ENCODE measurements around the gene NCAPD3.
A peak's percentile ranks its signal among the peaks of the same experiment; 100 is the strongest.
"Not testable (repeated sequence)": the region's sequence is repeated elsewhere in the genome, so short reads cannot be mapped to it uniquely, and the experiment has no call there.

NCAPD3 gene

GRCh38 chr11:134264966-134265764 lies 41.4 kb upstream of the NCAPD3 start:
- H3K4me1 ChIP-seq (ENCODE audit: control insufficient read depth, insufficient read depth, low read length), result no peaks in the 10 kb centered on the region
- H3K9me3 ChIP-seq (ENCODE audit: control insufficient read depth in 2 of 2, low read length in 2 of 2), result no peaks in the 10 kb centered on the region
- no peak overlapping the region for H3K27ac ChIP-seq (ENCODE audit: low read length)
- H3K27me3 ChIP-seq (ENCODE audit: control insufficient read depth in 1 of 2, insufficient read depth in 2 of 2, low read length in 2 of 2), result peaks cover 2 to 3% of the 10 kb centered on the region in 2 donors
- H3K4me3 ChIP-seq (ENCODE audit: low read length in 2 of 2), result no peak overlapping the region
- peaks cover 30% of the 10 kb centered on the region in 2 donors for H3K36me3 ChIP-seq (ENCODE audit: control insufficient read depth in 2 of 2, insufficient read depth in 2 of 2, low read length in 2 of 2)
- no peak overlapping the region for H3K9ac ChIP-seq (ENCODE audit: low read length in 2 of 2)

DNA sequence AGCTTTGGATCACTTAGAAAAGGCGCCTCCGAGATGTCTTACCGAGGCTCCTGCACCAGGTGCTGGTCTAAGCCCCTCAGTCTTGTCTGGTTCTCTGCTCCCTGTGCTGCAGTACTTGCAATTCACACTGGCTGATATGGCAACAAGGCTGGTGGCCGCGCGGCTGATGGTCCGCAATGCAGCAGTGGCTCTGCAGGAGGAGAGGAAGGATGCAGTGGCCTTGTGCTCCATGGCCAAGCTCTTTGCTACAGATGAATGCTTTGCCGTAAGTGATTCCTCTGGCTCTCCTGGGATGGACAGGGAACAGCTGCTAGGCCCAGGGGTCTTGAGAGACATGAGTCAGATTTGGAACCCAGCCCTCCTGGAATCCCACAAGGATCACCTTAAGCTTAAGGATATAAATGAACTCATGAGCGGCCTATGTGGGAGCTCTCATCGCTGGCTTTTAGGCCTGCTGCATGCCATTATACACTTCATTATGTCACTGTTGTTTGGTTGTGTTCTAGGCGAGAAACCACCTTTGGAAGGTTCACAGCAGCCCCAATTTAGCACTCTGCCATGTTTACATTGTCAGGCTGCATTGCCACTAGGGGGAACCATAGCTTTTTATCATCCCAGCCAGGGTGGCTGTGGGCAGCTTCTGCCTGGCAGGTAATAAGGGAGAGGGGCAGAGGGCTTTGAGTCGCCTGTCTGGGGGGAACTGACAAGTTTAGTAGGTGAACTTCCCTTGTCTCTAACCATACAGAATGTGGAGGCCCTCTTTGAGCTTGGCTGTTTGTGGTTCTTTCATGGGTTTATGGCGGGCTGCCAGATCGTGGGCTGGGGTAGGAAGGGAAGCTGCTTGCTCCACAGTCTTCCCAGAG lies 38.1 kb upstream of the NCAPD3 start:
- Histone ChIP-seq H3K27me3 (ENCODE audit: control insufficient read depth in 1 of 2, insufficient read depth in 2 of 2, low read length in 2 of 2) (no peaks in the 10 kb centered on the region), H3K4me1 (ENCODE audit: control insufficient read depth, insufficient read depth, low read length) (no peaks in the 10 kb centered on the region), H3K9ac (ENCODE audit: low read length in 2 of 2) (no peak overlapping the region), H3K9me3 (ENCODE audit: control insufficient read depth in 2 of 2, low read length in 2 of 2) (no peaks in the 10 kb centered on the region), H3K27ac (ENCODE audit: low read length) (no peak overlapping the region), H3K4me3 (ENCODE audit: low read length in 2 of 2) (no peak overlapping the region), H3K36me3 (ENCODE audit: control insufficient read depth in 2 of 2, insufficient read depth in 2 of 2, low read length in 2 of 2) (peaks cover 50 to 51% of the 10 kb centered on the region in 2 donors)

DNA sequence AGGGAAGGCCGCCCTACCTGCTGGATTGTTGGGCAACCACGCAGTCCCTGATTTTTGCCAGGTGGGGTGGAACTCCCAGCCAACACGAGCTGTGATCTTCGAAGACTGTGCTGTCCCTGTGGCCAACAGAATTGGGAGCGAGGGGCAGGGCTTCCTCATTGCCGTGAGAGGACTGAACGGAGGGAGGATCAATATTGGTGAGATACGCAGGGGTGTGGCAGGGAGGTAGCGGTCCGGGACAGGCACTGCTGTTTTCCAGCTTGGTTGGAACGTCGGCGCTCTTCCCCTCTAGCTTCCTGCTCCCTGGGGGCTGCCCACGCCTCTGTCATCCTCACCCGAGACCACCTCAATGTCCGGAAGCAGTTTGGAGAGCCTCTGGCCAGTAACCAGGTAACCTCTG lies 37.2 kb upstream of the NCAPD3 start:
- peaks cover 51% of the 10 kb centered on the region in 2 donors for H3K36me3 ChIP-seq (ENCODE audit: control insufficient read depth in 2 of 2, insufficient read depth in 2 of 2, low read length in 2 of 2)

GRCh38 chr11:134260503-134260902 lies 36.7 kb upstream of the NCAPD3 start:
- peaks cover 51% of the 10 kb centered on the region in 2 donors for H3K36me3 ChIP-seq (ENCODE audit: control insufficient read depth in 2 of 2, insufficient read depth in 2 of 2, low read length in 2 of 2)

More for the DNA sequence above, 37.2 kb upstream of the NCAPD3 start:
- H3K4me1 ChIP-seq (ENCODE audit: control insufficient read depth, insufficient read depth, low read length), result no peaks in the 10 kb centered on the region
- no peak overlapping the region for H3K9ac ChIP-seq (ENCODE audit: low read length in 2 of 2)
- H3K27ac ChIP-seq (ENCODE audit: low read length), result no peak overlapping the region
- no peaks in the 10 kb centered on the region for H3K9me3 ChIP-seq (ENCODE audit: control insufficient read depth in 2 of 2, low read length in 2 of 2)
- no peak overlapping the region for H3K4me3 ChIP-seq (ENCODE audit: low read length in 2 of 2)
- H3K27me3 ChIP-seq (ENCODE audit: control insufficient read depth in 1 of 2, insufficient read depth in 2 of 2, low read length in 2 of 2), result no peaks in the 10 kb centered on the region

GRCh38 chr11:134258577-134258976 lies 34.8 kb upstream of the NCAPD3 start:
- H3K36me3 ChIP-seq (ENCODE audit: control insufficient read depth in 2 of 2, insufficient read depth in 2 of 2, low read length in 2 of 2), result peaks cover 44 to 51% of the 10 kb centered on the region in 2 donors

More at GRCh38 chr11:134260503-134260902, 36.7 kb upstream of the NCAPD3 start:
- H3K4me1 ChIP-seq (ENCODE audit: control insufficient read depth, insufficient read depth, low read length), result no peaks in the 10 kb centered on the region
- H3K9ac ChIP-seq (ENCODE audit: low read length in 2 of 2), result no peak overlapping the region
- H3K27ac ChIP-seq (ENCODE audit: low read length), result no peak overlapping the region
- no peaks in the 10 kb centered on the region for H3K9me3 ChIP-seq (ENCODE audit: control insufficient read depth in 2 of 2, low read length in 2 of 2)
- H3K4me3 ChIP-seq (ENCODE audit: low read length in 2 of 2), result no peak overlapping the region
- no peaks in the 10 kb centered on the region for H3K27me3 ChIP-seq (ENCODE audit: control insufficient read depth in 1 of 2, insufficient read depth in 2 of 2, low read length in 2 of 2)

DNA sequence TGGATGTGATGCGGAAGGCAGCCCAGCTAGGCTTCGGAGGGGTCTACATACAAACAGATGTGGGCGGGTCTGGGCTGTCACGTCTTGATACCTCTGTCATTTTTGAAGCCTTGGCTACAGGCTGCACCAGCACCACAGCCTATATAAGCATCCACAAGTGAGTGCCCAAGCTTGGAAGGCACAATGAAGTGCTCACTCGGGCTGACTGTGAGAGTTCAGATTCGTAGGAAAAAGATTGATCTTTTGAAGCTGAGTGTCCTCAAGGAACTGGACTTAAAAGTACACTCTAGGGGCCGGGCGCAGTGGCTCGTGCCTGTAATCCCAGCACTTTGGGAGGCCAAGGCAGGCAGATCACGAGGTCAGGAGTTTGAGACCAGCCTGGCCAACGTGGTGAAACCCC lies 33.3 kb upstream of the NCAPD3 start:
- Histone ChIP-seq H3K27ac (ENCODE audit: low read length) (no peak overlapping the region), H3K9me3 (ENCODE audit: control insufficient read depth in 2 of 2, low read length in 2 of 2) (no peaks in the 10 kb centered on the region), H3K27me3 (ENCODE audit: control insufficient read depth in 1 of 2, insufficient read depth in 2 of 2, low read length in 2 of 2) (no peaks in the 10 kb centered on the region), H3K4me1 (ENCODE audit: control insufficient read depth, insufficient read depth, low read length) (peaks cover 1% of the 10 kb centered on the region), H3K36me3 (ENCODE audit: control insufficient read depth in 2 of 2, insufficient read depth in 2 of 2, low read length in 2 of 2) (peaks cover 35 to 40% of the 10 kb centered on the region in 2 donors), H3K9ac (ENCODE audit: low read length in 2 of 2) (no peak overlapping the region), H3K4me3 (ENCODE audit: low read length in 2 of 2) (no peak overlapping the region)

More at GRCh38 chr11:134258577-134258976, 34.8 kb upstream of the NCAPD3 start:
- H3K4me1 ChIP-seq (ENCODE audit: control insufficient read depth, insufficient read depth, low read length), result no peaks in the 10 kb centered on the region
- no peaks in the 10 kb centered on the region for H3K27me3 ChIP-seq (ENCODE audit: control insufficient read depth in 1 of 2, insufficient read depth in 2 of 2, low read length in 2 of 2)
- H3K4me3 ChIP-seq (ENCODE audit: low read length in 2 of 2), result no peak overlapping the region
- no peaks in the 10 kb centered on the region for H3K9me3 ChIP-seq (ENCODE audit: control insufficient read depth in 2 of 2, low read length in 2 of 2)
- no peak overlapping the region for H3K27ac ChIP-seq (ENCODE audit: low read length)
- no peak overlapping the region for H3K9ac ChIP-seq (ENCODE audit: low read length in 2 of 2)

DNA sequence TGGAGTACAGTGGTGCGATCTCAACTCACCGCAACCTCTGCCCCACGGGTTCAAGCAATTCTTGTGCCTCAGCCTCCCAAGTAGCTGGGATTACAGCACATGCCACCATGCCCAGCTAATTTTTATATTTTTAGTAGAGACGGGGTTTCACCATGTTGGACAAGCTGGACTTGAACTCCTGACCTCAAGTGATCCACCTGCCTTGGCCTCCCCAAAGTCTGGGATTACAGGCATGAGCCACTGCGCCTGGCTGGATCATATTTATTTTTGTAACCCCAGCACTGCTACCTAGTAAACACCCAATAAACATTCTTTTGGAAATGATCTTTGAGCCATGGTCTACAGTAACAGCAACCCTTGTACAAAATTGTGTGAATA lies 31.4 kb upstream of the NCAPD3 start:
- not testable (repeated sequence) for H3K9me3 ChIP-seq (ENCODE audit: control insufficient read depth in 2 of 2, low read length in 2 of 2); H3K27me3 ChIP-seq (ENCODE audit: control insufficient read depth in 1 of 2, insufficient read depth in 2 of 2, low read length in 2 of 2); H3K4me1 ChIP-seq (ENCODE audit: control insufficient read depth, insufficient read depth, low read length); H3K4me3 ChIP-seq (ENCODE audit: low read length in 2 of 2); H3K9ac ChIP-seq (ENCODE audit: low read length in 2 of 2); H3K27ac ChIP-seq (ENCODE audit: low read length)
- H3K36me3 ChIP-seq (ENCODE audit: control insufficient read depth in 2 of 2, insufficient read depth in 2 of 2, low read length in 2 of 2), result peaks cover 27 to 31% of the 10 kb centered on the region in 2 donors

GRCh38 chr11:134254433-134255183 lies 30.8 kb upstream of the NCAPD3 start:
- peak overlapping the region; percentile 89 to 99 for H3K4me3 ChIP-seq (ENCODE audit: low read length in 2 of 2)
- H3K27ac ChIP-seq (ENCODE audit: low read length), result no peak overlapping the region
- H3K9ac ChIP-seq (ENCODE audit: low read length in 2 of 2), result peak overlapping the region in 1 of 2 donors; percentile 7
- peaks cover 6% of the 10 kb centered on the region for H3K4me1 ChIP-seq (ENCODE audit: control insufficient read depth, insufficient read depth, low read length)
- H3K9me3 ChIP-seq (ENCODE audit: control insufficient read depth in 2 of 2, low read length in 2 of 2), result no peaks in the 10 kb centered on the region
- no peaks in the 10 kb centered on the region for H3K27me3 ChIP-seq (ENCODE audit: control insufficient read depth in 1 of 2, insufficient read depth in 2 of 2, low read length in 2 of 2)
- peaks cover 27 to 31% of the 10 kb centered on the region in 2 donors for H3K36me3 ChIP-seq (ENCODE audit: control insufficient read depth in 2 of 2, insufficient read depth in 2 of 2, low read length in 2 of 2)

DNA sequence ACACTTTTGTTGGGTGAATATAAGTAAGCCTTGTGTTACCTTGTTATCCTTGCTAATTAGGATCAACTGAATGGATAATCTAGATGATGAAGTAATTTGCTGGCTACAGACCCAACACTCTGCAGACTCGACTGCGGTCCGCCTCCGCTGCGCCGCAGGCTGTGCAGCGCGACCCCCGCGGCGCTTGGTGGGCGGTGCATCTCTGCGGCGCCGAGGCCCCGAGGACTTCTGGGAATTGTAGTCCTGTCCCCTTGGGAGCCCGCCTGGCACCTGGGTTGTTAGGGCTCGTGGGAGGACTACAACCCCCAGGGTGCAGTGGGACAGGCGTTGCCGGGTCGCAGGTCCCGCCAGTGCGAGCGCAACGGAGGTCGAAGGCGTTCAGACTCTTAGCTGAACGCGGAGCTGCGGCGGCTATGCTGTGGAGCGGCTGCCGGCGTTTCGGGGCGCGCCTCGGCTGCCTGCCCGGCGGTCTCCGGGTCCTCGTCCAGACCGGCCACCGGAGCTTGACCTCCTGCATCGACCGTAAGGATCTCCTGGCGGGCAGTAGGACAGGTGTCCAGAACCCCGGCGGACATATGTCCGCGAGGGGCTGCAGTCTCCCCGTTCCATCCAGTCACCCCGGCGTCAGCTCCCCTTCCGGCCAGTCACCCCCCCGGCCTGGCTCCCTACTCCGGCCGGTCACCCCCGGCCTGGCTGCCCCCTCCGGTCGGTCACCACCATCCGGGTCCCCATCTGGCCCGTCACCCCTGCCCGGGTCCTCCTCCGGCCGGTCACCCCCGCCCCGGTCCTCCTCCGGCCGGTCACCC lies 29.6 kb upstream of the NCAPD3 start, which contains the start of the genes ACAD8 and THYN1:
TSS of gene ACAD8 (plus strand) at position 381 of the 806 bp plus-strand sequence. CDS start at position 414, 33 bp downstream.
TSS of gene THYN1 (minus strand) at position 165 of the 806 bp plus-strand sequence. CDS start 470 bp downstream, outside the sequence.
- H3K36me3 ChIP-seq (ENCODE audit: control insufficient read depth in 2 of 2, insufficient read depth in 2 of 2, low read length in 2 of 2), result peaks cover 28 to 30% of the 10 kb centered on the region in 2 donors
- peak within 1 kb of the TSS; percentile 75 for H3K27ac ChIP-seq (ENCODE audit: low read length)
- H3K4me1 ChIP-seq (ENCODE audit: control insufficient read depth, insufficient read depth, low read length), result peaks cover 6% of the 10 kb centered on the region
- H3K27me3 ChIP-seq (ENCODE audit: control insufficient read depth in 1 of 2, insufficient read depth in 2 of 2, low read length in 2 of 2), result no peaks in the 10 kb centered on the region
- H3K9me3 ChIP-seq (ENCODE audit: control insufficient read depth in 2 of 2, low read length in 2 of 2), result no peaks in the 10 kb centered on the region
- peak within 1 kb of the TSS; percentile 89 to 99 for H3K4me3 ChIP-seq (ENCODE audit: low read length in 2 of 2)
- peak within 1 kb of the TSS; percentile 63 to 83 for H3K9ac ChIP-seq (ENCODE audit: low read length in 2 of 2)

All from stomach smooth muscle (tissue), 2 donors.